Left lung (tissue), 10 donors: Measurements from ENCODE around the gene KSR2. TPM values are rescaled to one million over a fixed set of nuclear protein-coding genes. Genes with fewer than 3 reads are reported as not detected.
A peak's percentile ranks its signal among the peaks of the same experiment; 100 is the strongest.

Experiments used
- ATAC-seq: fragments of 200-7000 bp; cut with Tn5 transposase; one replicate; pipeline ENCODE4 v1.9.1; 2020; ENCODE audit warnings: moderate library complexity
- DNase-seq, 4 donors: peaks; one replicate each; pipeline ENCODE4 v3.0.0-alpha.2; 2013 to 2020
- H3K27ac ChIP-seq, 2 donors: fragments of 200-600 bp; sonication (generic) in 1 of 2; one replicate each; pipeline versions ENCODE4 v1.5.0 to v1.8.0; 2020 to 2021
- H3K27me3 ChIP-seq, 2 donors: fragments of 200-600 bp; sonication (generic) in 1 of 2; one replicate each; pipeline versions ENCODE4 v1.5.0 to v1.8.0; 2020 to 2021
- H3K36me3 ChIP-seq, 2 donors: fragments of 200-600 bp; sonication (generic) in 1 of 2; one replicate each; pipeline versions ENCODE4 v1.5.0 to v1.8.0; 2020 to 2021
- H3K4me1 ChIP-seq, 2 donors: fragments of 200-600 bp; one replicate each; pipeline ENCODE4 v1.8.0; 2021
- H3K4me3 ChIP-seq, 2 donors: fragments of 200-600 bp; sonication (generic) in 1 of 2; one replicate each; pipeline versions ENCODE4 v1.5.0 to v1.8.0; 2020 to 2021; ENCODE audit warnings: mild to moderate bottlenecking in 1 of 2
- H3K9me3 ChIP-seq, 2 donors: fragments of 200-600 bp; sonication (generic) in 1 of 2; one replicate each; pipeline versions ENCODE4 v1.5.0 to v1.8.0; 2020 to 2021
- CTCF ChIP-seq, 2 donors: fragments of 200-600 bp; sonication (generic) in 1 of 2; IDR thresholded peaks; one replicate each; pipeline versions ENCODE4 v1.5.0 to v1.8.0; 2021; ENCODE audit warnings: antibody characterized with exemption in 2 of 2
- intact Hi-C, 2 donors: fragments of 100-400 bp; cut with DNase I; formaldehyde crosslinking; loops; one replicate each; pipeline versions ENCODE4 v1.11.2 to v1.14.2; 2022
- polyA plus RNA-seq, 6 donors: library from polyadenylated mRNA; unstranded; fragments of 120-200 nt; gene quantifications; one replicate each; pipeline ENCODE4 v1.2.1, GENCODE V29; 2013; ENCODE audit not compliant: insufficient read length in 6 of 6
- total RNA-seq, 2 donors: library from RNA; stranded (reverse); fragmentation: NEBNext Ultra II Directional; extraction: Animal tissue kit (Norgen Biotek cat#: 25700); gene quantifications; one replicate each; pipeline ENCODE4 v1.2.1, GENCODE V29; 2021
- donor health status: DM: no; HTN: yes; CAD: no.
- donor health status: DM: no; HTN: no; CAD: no.

The KSR2 gene
- total and polyA plus RNA-seq, 8 donors = 0.28 to 1.4 (median 0.41) TPM

GRCh38 chr12:117686210-117686609 is 282.6 kb downstream of the KSR2 start:
- Histone ChIP-seq H3K27ac (no peak overlapping the region), H3K27me3 (peaks cover 0 to 6% of the 10 kb centered on the region in 2 donors), H3K9me3 (no peaks in the 10 kb centered on the region), H3K36me3 (no peaks in the 10 kb centered on the region), H3K4me1 (peaks cover 0 to 4% of the 10 kb centered on the region in 2 donors), H3K4me3 (no peak overlapping the region)
- ATAC-seq (no peak), DNase-seq (no peak)
- no peak for TF ChIP-seq CTCF (IDR thresholded peaks at IDR 0.05)
- intact Hi-C loops = no loop called here

DNA sequence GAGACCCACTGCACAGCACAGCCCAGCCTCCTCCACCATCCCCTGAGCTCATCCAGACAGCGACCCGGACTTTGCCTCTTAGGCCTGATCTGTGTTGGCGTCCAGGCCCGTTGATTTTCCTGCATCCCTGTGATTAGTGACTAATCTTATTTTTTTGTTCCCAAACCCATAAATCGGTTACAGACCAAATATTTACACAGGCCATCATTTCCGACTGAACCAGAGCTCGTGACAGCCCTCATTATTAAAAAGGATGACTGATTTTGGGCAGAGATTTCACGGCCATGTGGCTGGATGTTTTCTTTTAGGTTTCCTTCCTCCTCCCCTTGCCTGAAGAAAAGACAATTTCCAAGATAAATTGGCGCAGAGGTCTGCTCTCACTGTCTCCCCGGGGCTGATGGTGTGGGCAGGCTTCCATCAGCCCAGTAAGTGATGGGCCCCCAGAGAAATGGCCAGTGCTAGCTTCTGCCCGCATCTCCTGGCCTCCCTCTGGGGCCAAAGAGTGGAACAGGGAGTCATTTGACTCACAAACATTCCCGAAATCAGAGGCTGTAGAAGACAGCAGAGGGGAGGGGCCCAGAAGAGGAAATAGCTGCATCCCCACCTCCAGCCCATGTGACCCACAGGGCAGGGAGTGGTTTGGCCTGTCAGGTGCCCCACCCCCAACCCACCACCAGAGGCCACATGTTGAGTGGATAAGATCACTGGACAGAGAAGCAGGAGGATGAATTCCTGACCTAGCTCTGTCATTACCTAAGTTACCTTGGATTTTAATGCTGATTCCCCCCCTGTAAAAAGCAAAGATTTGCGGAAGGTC is 283.5 kb downstream of the KSR2 start:
- ATAC-seq = peak; percentile 70
- H3K9me3 ChIP-seq = no peaks in the 10 kb centered on the region
- intact Hi-C loops = no loop called here
- no peak overlapping the region for H3K4me3 ChIP-seq
- peak overlapping the region in 1 of 2 donors; percentile 35 for H3K27ac ChIP-seq
- peaks cover 0 to 6% of the 10 kb centered on the region in 2 donors for H3K27me3 ChIP-seq
- peak in 1 of 4 donors; percentile 39 for DNase-seq
- H3K4me1 ChIP-seq = peaks cover 0 to 4% of the 10 kb centered on the region in 2 donors
- TF ChIP-seq CTCF (IDR thresholded peaks at IDR 0.05) = no peak
- H3K36me3 ChIP-seq = no peaks in the 10 kb centered on the region

- no peak for ATAC-seq
- no peak for TF ChIP-seq CTCF (IDR thresholded peaks at IDR 0.05)
- H3K27ac ChIP-seq = no peak overlapping the region
Observed at GRCh38 chr12:117684471-117684870, 284.3 kb downstream of the KSR2 start.

GRCh38 chr12:117680312-117680711 is 288.5 kb downstream of the KSR2 start:
- H3K27ac ChIP-seq = no peak overlapping the region
- H3K4me1 ChIP-seq = peaks cover 0 to under 1% of the 10 kb centered on the region in 2 donors
- no peaks in the 10 kb centered on the region for H3K9me3 ChIP-seq
- no peaks in the 10 kb centered on the region for H3K27me3 ChIP-seq
- no peak for ATAC-seq
- TF ChIP-seq CTCF (IDR thresholded peaks at IDR 0.05) = no peak
- intact Hi-C loops = no loop called here
- no peaks in the 10 kb centered on the region for H3K36me3 ChIP-seq
- no peak overlapping the region for H3K4me3 ChIP-seq
- DNase-seq = no peak

More at GRCh38 chr12:117684471-117684870, 284.3 kb downstream of the KSR2 start:
- H3K4me1 ChIP-seq = peaks cover 0 to 4% of the 10 kb centered on the region in 2 donors
- no peaks in the 10 kb centered on the region for H3K9me3 ChIP-seq
- H3K36me3 ChIP-seq = no peaks in the 10 kb centered on the region
- H3K27me3 ChIP-seq = peaks cover 0 to 6% of the 10 kb centered on the region in 2 donors
- DNase-seq = no peak
- intact Hi-C loops = no loop called here
- no peak overlapping the region for H3K4me3 ChIP-seq

- intact Hi-C loops = no loop called here
- ATAC-seq = no peak
- H3K4me3 ChIP-seq = no peak overlapping the region
- H3K27me3 ChIP-seq = no peaks in the 10 kb centered on the region
- H3K9me3 ChIP-seq = no peaks in the 10 kb centered on the region
- H3K27ac ChIP-seq = no peak overlapping the region
- no peak for TF ChIP-seq CTCF (IDR thresholded peaks at IDR 0.05)
- no peak for DNase-seq
- H3K36me3 ChIP-seq = no peaks in the 10 kb centered on the region
- no peaks in the 10 kb centered on the region for H3K4me1 ChIP-seq
Observed at GRCh38 chr12:117679776-117680175, 289.0 kb downstream of the KSR2 start.
